Fibroblast of lung (primary cell): ENCODE measurements around the gene PAFAH2.

Source experiments
- EZH2 ChIP-seq: IDR thresholded peaks from 2 replicates; pipeline ENCODE4 v1.5.1; 2012; ENCODE audit warnings: low read length, control low read depth, mild to moderate bottlenecking; ENCODE audit errors: missing control alignments
- TF ChIP-seq, protein P1 (sequence below), 2 donors: IDR thresholded peaks in 1 of 2; conservative IDR thresholded peaks in 1 of 2; 1 replicate in 1 of 2; 2 replicates in 1 of 2; pipeline ENCODE4 v1.5.1; 2011 to 2012; ENCODE audit warnings: low read length in 2 of 2, control low read depth in 1 of 2, inconsistent platforms in 1 of 2, low read depth in 1 of 2, mild to moderate bottlenecking in 1 of 2

- TF ChIP-seq EZH2: no peak
- TF ChIP-seq, protein P1, sequence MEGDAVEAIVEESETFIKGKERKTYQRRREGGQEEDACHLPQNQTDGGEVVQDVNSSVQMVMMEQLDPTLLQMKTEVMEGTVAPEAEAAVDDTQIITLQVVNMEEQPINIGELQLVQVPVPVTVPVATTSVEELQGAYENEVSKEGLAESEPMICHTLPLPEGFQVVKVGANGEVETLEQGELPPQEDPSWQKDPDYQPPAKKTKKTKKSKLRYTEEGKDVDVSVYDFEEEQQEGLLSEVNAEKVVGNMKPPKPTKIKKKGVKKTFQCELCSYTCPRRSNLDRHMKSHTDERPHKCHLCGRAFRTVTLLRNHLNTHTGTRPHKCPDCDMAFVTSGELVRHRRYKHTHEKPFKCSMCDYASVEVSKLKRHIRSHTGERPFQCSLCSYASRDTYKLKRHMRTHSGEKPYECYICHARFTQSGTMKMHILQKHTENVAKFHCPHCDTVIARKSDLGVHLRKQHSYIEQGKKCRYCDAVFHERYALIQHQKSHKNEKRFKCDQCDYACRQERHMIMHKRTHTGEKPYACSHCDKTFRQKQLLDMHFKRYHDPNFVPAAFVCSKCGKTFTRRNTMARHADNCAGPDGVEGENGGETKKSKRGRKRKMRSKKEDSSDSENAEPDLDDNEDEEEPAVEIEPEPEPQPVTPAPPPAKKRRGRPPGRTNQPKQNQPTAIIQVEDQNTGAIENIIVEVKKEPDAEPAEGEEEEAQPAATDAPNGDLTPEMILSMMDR (conservative IDR thresholded peaks at IDR 0.05 in 1 of 2, IDR thresholded peaks at IDR 0.05 in 1 of 2; ENCODE audit: low read depth in 1 of 2, low read length in 2 of 2): no peak
These were observed 47.3 kb upstream of the PAFAH2 start for GRCh38 chr1:26044971-26045721.
